Measurements from ENCODE around the gene MAGI2.
A peak's percentile ranks its signal among the peaks of the same experiment; 100 is the strongest.
"Not testable (repeated sequence)": the region's sequence is repeated elsewhere in the genome, so short reads cannot be mapped to it uniquely, and the experiment has no call there.

Gene MAGI2

GRCh38 chr7:78333530-78334425, 1119.7 kb downstream of the MAGI2 start:
- TF ChIP-seq CTCF (conservative IDR thresholded peaks at IDR 0.05; ENCODE audit: low read depth), result no peak
- CTCF ChIA-PET, result no interaction called here
- POLR2A ChIA-PET (ENCODE audit: low non-redundant PET), result no interaction called here
- DNase-seq (ENCODE audit: low spot score), result no peak
- H3K27ac ChIP-seq, result no peak overlapping the region

GRCh38 chr7:78329001-78329655, 1124.3 kb downstream of the MAGI2 start:
- no peak for TF ChIP-seq CTCF (conservative IDR thresholded peaks at IDR 0.05; ENCODE audit: low read depth)
- ChIA-PET POLR2A (ENCODE audit: low non-redundant PET) (no interaction called here), CTCF (interaction anchor here (0.6 kb wide), 1 partner anchor 18 kb away, joined by 3 read pairs; no protein-coding TSS in a partner anchor)
- no peak overlapping the region for H3K27ac ChIP-seq
- DNase-seq (ENCODE audit: low spot score), result no peak

GRCh38 chr7:78327718-78328117, 1125.7 kb downstream of the MAGI2 start:
- POLR2A ChIA-PET (ENCODE audit: low non-redundant PET), result no interaction called here
- CTCF ChIA-PET, result no interaction called here
- no peak for TF ChIP-seq CTCF (conservative IDR thresholded peaks at IDR 0.05; ENCODE audit: low read depth)
- no peak overlapping the region for H3K27ac ChIP-seq
- DNase-seq (ENCODE audit: low spot score), result no peak

- TF ChIP-seq CTCF (conservative IDR thresholded peaks at IDR 0.05; ENCODE audit: low read depth), result no peak
- CTCF ChIA-PET, result no interaction called here
- POLR2A ChIA-PET (ENCODE audit: low non-redundant PET), result interaction anchor here (0.6 kb wide), 1 partner anchor 1069 kb away, joined by 3 read pairs; no protein-coding TSS in a partner anchor
- DNase-seq (ENCODE audit: low spot score), result no peak
- H3K27ac ChIP-seq, result no peak overlapping the region
Observed at GRCh38 chr7:78326876-78327275, 1126.6 kb downstream of the MAGI2 start.

- POLR2A ChIA-PET (ENCODE audit: low non-redundant PET), result no interaction called here
- DNase-seq (ENCODE audit: low spot score), result peak; percentile 4
- CTCF ChIA-PET, result no interaction called here
- no peak for TF ChIP-seq CTCF (conservative IDR thresholded peaks at IDR 0.05; ENCODE audit: low read depth)
- no peak overlapping the region for H3K27ac ChIP-seq
Observed at GRCh38 chr7:78326189-78326588, 1127.3 kb downstream of the MAGI2 start.

- CTCF ChIA-PET, result no interaction called here
- no peak for DNase-seq (ENCODE audit: low spot score)
- no peak overlapping the region for H3K27ac ChIP-seq
- POLR2A ChIA-PET (ENCODE audit: low non-redundant PET), result no interaction called here
- TF ChIP-seq CTCF (conservative IDR thresholded peaks at IDR 0.05; ENCODE audit: low read depth), result no peak
Observed at GRCh38 chr7:78323118-78323517, 1130.3 kb downstream of the MAGI2 start.

GRCh38 chr7:78322231-78322630, 1131.2 kb downstream of the MAGI2 start:
- DNase-seq (ENCODE audit: low spot score); CTCF ChIA-PET; POLR2A ChIA-PET (ENCODE audit: low non-redundant PET); H3K27ac ChIP-seq: not testable (repeated sequence)
